ENCODE data around the gene SPTB.

DNA sequence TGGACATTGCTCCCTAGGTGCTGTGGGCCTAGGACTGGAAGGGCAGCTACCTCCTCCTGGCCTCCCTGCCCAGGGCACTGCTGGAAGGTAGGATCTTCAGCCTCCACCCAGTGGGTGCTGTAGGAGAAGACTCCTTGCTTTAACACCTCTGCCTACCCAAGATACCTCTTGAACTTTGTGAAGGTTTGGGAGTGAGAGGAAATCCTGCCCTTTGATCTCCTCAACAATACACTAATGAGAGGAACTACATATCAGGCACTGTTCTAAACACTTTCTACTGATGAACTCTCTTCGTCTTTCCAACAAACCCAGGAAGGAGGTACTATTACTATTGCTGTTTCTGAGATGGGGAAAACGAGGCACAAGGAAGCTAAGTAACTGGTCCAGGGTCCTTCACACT lies 108.5 kb downstream of the SPTB start:
- TF ChIP-seq, protein P1, sequence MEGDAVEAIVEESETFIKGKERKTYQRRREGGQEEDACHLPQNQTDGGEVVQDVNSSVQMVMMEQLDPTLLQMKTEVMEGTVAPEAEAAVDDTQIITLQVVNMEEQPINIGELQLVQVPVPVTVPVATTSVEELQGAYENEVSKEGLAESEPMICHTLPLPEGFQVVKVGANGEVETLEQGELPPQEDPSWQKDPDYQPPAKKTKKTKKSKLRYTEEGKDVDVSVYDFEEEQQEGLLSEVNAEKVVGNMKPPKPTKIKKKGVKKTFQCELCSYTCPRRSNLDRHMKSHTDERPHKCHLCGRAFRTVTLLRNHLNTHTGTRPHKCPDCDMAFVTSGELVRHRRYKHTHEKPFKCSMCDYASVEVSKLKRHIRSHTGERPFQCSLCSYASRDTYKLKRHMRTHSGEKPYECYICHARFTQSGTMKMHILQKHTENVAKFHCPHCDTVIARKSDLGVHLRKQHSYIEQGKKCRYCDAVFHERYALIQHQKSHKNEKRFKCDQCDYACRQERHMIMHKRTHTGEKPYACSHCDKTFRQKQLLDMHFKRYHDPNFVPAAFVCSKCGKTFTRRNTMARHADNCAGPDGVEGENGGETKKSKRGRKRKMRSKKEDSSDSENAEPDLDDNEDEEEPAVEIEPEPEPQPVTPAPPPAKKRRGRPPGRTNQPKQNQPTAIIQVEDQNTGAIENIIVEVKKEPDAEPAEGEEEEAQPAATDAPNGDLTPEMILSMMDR (IDR thresholded peaks at IDR 0.05; ENCODE audit: low read length) = no peak
- no peak for TF ChIP-seq EZH2 (optimal IDR thresholded peaks at IDR 0.05; ENCODE audit: low read depth, low read length)
